ENCODE results near the gene MED26. TPM values are rescaled to one million over a fixed set of nuclear protein-coding genes. Genes with fewer than 3 reads are reported as not detected.

MED26 gene
- total and polyA plus RNA-seq, 4 donors = 7.0 to 18.2 (median 8.2) TPM

DNA sequence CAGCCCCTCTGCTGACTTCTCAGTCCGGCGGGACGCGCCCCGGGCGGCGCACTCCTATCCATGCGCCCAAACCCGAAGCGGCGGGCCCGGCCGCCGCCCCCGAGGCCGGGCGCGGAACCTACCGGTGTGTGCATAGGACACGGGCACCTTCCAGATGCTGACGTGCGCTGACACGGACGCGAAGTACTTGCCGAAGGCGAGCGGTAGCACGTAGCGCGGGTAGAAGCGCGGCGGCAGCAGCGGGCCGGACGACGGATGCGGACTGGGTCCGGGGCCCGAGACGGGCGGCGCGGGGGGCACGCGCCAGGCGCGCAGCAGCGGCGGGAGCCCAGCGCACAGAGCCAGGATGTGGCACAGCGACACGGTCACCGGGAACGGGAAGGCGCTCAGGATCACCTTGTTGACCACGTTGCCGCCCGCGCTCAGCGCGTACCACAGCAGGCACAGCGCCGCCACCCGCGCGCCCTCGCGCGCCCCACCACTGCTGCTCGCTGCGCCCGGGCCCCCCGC is 56.1 kb downstream of the MED26 start:
- ATAC-seq (ENCODE audit: insufficient read depth, low FRiP score) = no peak
- peaks cover 2 to 22% (median 7%) of the 10 kb centered on the region in 5 donors for H3K4me1 ChIP-seq (ENCODE audit: control insufficient read depth in 5 of 5, insufficient read depth in 5 of 5, low read length in 5 of 5)
- H3K36me3 ChIP-seq (ENCODE audit: control insufficient read depth in 4 of 4, insufficient read depth in 4 of 4, low read length in 4 of 4) = peaks cover 5 to 20% (median 14%) of the 10 kb centered on the region in 4 donors

GRCh38 chr19:16571283-16571682 is 56.7 kb downstream of the MED26 start:
- peaks cover 10 to 21% (median 18%) of the 10 kb centered on the region in 4 donors for H3K36me3 ChIP-seq (ENCODE audit: control insufficient read depth in 4 of 4, insufficient read depth in 4 of 4, low read length in 4 of 4)
- H3K27me3 ChIP-seq (ENCODE audit: control insufficient read depth in 3 of 3, insufficient read depth in 3 of 3, low read length in 2 of 3) = no peaks in the 10 kb centered on the region
- peak overlapping the region; percentile 91 for H3K4me3 ChIP-seq
- WGBS, 2 donors = 12 to 21% methylated on average over 6 of the region's 6 CpGs
- no peak for ATAC-seq (ENCODE audit: insufficient read depth, low FRiP score)
- TF ChIP-seq, protein P1, sequence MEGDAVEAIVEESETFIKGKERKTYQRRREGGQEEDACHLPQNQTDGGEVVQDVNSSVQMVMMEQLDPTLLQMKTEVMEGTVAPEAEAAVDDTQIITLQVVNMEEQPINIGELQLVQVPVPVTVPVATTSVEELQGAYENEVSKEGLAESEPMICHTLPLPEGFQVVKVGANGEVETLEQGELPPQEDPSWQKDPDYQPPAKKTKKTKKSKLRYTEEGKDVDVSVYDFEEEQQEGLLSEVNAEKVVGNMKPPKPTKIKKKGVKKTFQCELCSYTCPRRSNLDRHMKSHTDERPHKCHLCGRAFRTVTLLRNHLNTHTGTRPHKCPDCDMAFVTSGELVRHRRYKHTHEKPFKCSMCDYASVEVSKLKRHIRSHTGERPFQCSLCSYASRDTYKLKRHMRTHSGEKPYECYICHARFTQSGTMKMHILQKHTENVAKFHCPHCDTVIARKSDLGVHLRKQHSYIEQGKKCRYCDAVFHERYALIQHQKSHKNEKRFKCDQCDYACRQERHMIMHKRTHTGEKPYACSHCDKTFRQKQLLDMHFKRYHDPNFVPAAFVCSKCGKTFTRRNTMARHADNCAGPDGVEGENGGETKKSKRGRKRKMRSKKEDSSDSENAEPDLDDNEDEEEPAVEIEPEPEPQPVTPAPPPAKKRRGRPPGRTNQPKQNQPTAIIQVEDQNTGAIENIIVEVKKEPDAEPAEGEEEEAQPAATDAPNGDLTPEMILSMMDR (IDR thresholded peaks at IDR 0.05; ENCODE audit: control extremely low read depth, extremely low read depth) = no peak
- peaks cover 2 to 22% (median 7%) of the 10 kb centered on the region in 5 donors for H3K4me1 ChIP-seq (ENCODE audit: control insufficient read depth in 5 of 5, insufficient read depth in 5 of 5, low read length in 5 of 5)
- peak overlapping the region; percentile 26 to 73 for H3K9ac ChIP-seq (ENCODE audit: insufficient read depth in 1 of 2, low read length in 2 of 2)
- H3K27ac ChIP-seq (ENCODE audit: low read depth in 1 of 2, low read length in 1 of 2) = peak overlapping the region; percentile 39 to 94
- no peak for DNase-seq
- no peaks in the 10 kb centered on the region for H3K9me3 ChIP-seq (ENCODE audit: control insufficient read depth in 4 of 4, insufficient read depth in 3 of 4, low read length in 3 of 4)

More for the DNA sequence above, 56.1 kb downstream of the MED26 start:
- Histone ChIP-seq H3K9ac (ENCODE audit: insufficient read depth in 1 of 2, low read length in 2 of 2) (peak overlapping the region; percentile 26 to 73), H3K4me3 (peak overlapping the region; percentile 91), H3K27me3 (ENCODE audit: control insufficient read depth in 3 of 3, insufficient read depth in 3 of 3, low read length in 2 of 3) (no peaks in the 10 kb centered on the region), H3K9me3 (ENCODE audit: control insufficient read depth in 4 of 4, insufficient read depth in 3 of 4, low read length in 3 of 4) (no peaks in the 10 kb centered on the region), H3K27ac (ENCODE audit: low read depth in 1 of 2, low read length in 1 of 2) (peak overlapping the region; percentile 39 to 94)
- peak in 2 of 3 donors; percentile 26 to 27 for DNase-seq
- WGBS, 2 donors = 0% methylated on average over 37 to 75 of the region's 75 CpGs
- TF ChIP-seq, protein P1 (IDR thresholded peaks at IDR 0.05; ENCODE audit: control extremely low read depth, extremely low read depth) = no peak

- peaks cover 2 to 22% (median 7%) of the 10 kb centered on the region in 5 donors for H3K4me1 ChIP-seq (ENCODE audit: control insufficient read depth in 5 of 5, insufficient read depth in 5 of 5, low read length in 5 of 5)
- H3K9me3 ChIP-seq (ENCODE audit: control insufficient read depth in 4 of 4, insufficient read depth in 3 of 4, low read length in 3 of 4) = no peaks in the 10 kb centered on the region
- peak overlapping the region in 1 of 2 donors; percentile 54 for H3K9ac ChIP-seq (ENCODE audit: insufficient read depth in 1 of 2, low read length in 2 of 2)
- ATAC-seq (ENCODE audit: insufficient read depth, low FRiP score) (peak; percentile 7), DNase-seq (no peak)
- no peak overlapping the region for H3K4me3 ChIP-seq
- 74 to 81% methylated on average over 17 of the region's 17 CpGs for WGBS, 2 donors
- peaks cover 10 to 25% (median 19%) of the 10 kb centered on the region in 4 donors for H3K36me3 ChIP-seq (ENCODE audit: control insufficient read depth in 4 of 4, insufficient read depth in 4 of 4, low read length in 4 of 4)
- peak overlapping the region in 1 of 2 donors; percentile 93 for H3K27ac ChIP-seq (ENCODE audit: low read depth in 1 of 2, low read length in 1 of 2)
- no peaks in the 10 kb centered on the region for H3K27me3 ChIP-seq (ENCODE audit: control insufficient read depth in 3 of 3, insufficient read depth in 3 of 3, low read length in 2 of 3)
- TF ChIP-seq, protein P1 (IDR thresholded peaks at IDR 0.05; ENCODE audit: control extremely low read depth, extremely low read depth) = no peak
Observed at GRCh38 chr19:16569609-16570320, 58.2 kb downstream of the MED26 start.
